Activated T-cell treated with anti-CD3 and anti-CD28 coated beads, Interleukin-2, amount 50 U/mL, for 72 hours (primary cell): ENCODE results near the gene ARAP2. TPM values are rescaled to one million over a fixed set of nuclear protein-coding genes. Genes with fewer than 3 reads are reported as not detected.

Experiments used
- ATAC-seq, 2 donors: fragments of 150-1000 bp; cut with Tn5 transposase; replicated peaks in 1 of 2; 2 replicates each; pipeline ENCODE4 v1.10.0; 2021; ENCODE audit warnings: moderate library complexity in 2 of 2, mild to moderate bottlenecking in 1 of 2
- DNase-seq, 2 donors: peaks; one replicate each; pipeline ENCODE4 v3.0.0; 2021 to 2022; ENCODE audit warnings: mixed read lengths in 1 of 2
- H3K27ac Mint-ChIP-seq: one replicate; pipeline ENCODE4 v1.8.0; 2022; ENCODE audit warnings: mild to moderate bottlenecking, moderate library complexity, mixed read lengths
- H3K27me3 Mint-ChIP-seq: one replicate; pipeline ENCODE4 v1.8.0; 2022; ENCODE audit warnings: low read depth, mixed read lengths
- H3K36me3 Mint-ChIP-seq, 2 donors: one replicate each; pipeline ENCODE4 v1.8.0; 2022; ENCODE audit warnings: mixed read lengths in 2 of 2, mild to moderate bottlenecking in 1 of 2; ENCODE audit not compliant: insufficient read depth in 2 of 2
- H3K4me1 Mint-ChIP-seq: one replicate; pipeline ENCODE4 v1.8.0; 2022; ENCODE audit warnings: low read depth, mixed read lengths
- H3K4me3 Mint-ChIP-seq, 2 donors: one replicate each; pipeline ENCODE4 v1.8.0; 2022; ENCODE audit warnings: mild to moderate bottlenecking in 2 of 2, mixed read lengths in 2 of 2, moderate library complexity in 2 of 2
- H3K9me3 Mint-ChIP-seq, 2 donors: one replicate each; pipeline ENCODE4 v1.8.0; 2022; ENCODE audit warnings: mixed read lengths in 2 of 2
- total RNA-seq, 2 donors: library from RNA; stranded (reverse); gene quantifications; one replicate each; pipeline ENCODE4 v1.2.3, GENCODE V29; 2022

ARAP2 gene
- total RNA-seq, 2 donors from 2014 or later = 70.8 to 96.5 TPM

DNA sequence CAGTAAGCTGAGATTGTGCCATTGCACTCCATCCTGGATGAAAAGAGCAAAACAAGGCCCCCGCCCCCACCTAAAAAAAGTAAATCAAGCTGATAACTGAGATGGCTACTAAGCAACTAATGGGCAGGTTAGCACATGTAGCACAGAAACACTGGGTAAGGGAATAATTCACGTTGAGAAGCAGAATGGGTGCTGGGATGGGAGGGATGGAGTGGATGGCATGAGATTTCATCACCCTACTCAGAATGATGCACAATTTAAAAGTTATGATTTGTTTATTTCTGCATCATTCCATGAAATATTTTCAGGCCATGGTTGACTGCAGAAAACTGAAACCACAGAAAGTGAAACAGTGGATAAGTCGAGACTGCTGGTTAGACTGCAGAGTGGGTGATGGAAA lies 224.0 kb downstream of the ARAP2 start:
- no peaks in the 10 kb centered on the region for H3K4me1 Mint-ChIP-seq
- ATAC-seq (no peak), DNase-seq (no peak)
- H3K27ac Mint-ChIP-seq = no peak overlapping the region
- H3K36me3 Mint-ChIP-seq = no peaks in the 10 kb centered on the region
- H3K9me3 Mint-ChIP-seq = no peaks in the 10 kb centered on the region
- H3K27me3 Mint-ChIP-seq = no peaks in the 10 kb centered on the region
- H3K4me3 Mint-ChIP-seq = no peak overlapping the region

Other genes with a start within 250 kb of the ARAP2 start
- gene DTHD1, start 37.1 kb upstream of the ARAP2 start, total RNA-seq = 10 to 100 TPM in 1 of 2 donors, 1 to 10 TPM in 1; 7.9 to 13.5 TPM